GM12891 (cell line): ENCODE measurements around the gene NANOS3.

Experiments used
- DNase-seq: peaks from one replicate; pipeline ENCODE4 v3.0.0; 2011; ENCODE audit warnings: low spot score; ENCODE audit not compliant: insufficient read length
- FAIRE-seq: peaks from 2 replicates; lab custom pipeline; 2011; peaks lifted over from hg19 to GRCh38; lab: Jason Lieb, UNC
- PAX5 ChIP-seq: IDR thresholded peaks from 2 replicates; pipeline ENCODE4 v1.6.1; 2011; ENCODE audit warnings: low read length, moderate library complexity, mild to moderate bottlenecking; ENCODE audit not compliant: insufficient read depth, severe bottlenecking
- POLR2A ChIP-seq: IDR thresholded peaks from 2 replicates; pipeline ENCODE4 v1.6.1; 2011; ENCODE audit warnings: low read depth, low read length, control low read depth
- POLR2AphosphoS5 ChIP-seq: IDR thresholded peaks from 2 replicates; pipeline ENCODE4 v1.6.1; 2011; ENCODE audit warnings: low read depth, low read length, control low read depth
- POU2F2 ChIP-seq: IDR thresholded peaks from 2 replicates; pipeline ENCODE4 v1.6.1; 2011; ENCODE audit warnings: low read depth, mild to moderate bottlenecking, control low read depth, low read length, moderate library complexity
- SPI1 ChIP-seq: IDR thresholded peaks from 2 replicates; pipeline ENCODE4 v1.6.1; 2011; ENCODE audit warnings: low read depth, low read length, control low read depth
- TAF1 ChIP-seq: IDR thresholded peaks from 2 replicates; pipeline ENCODE4 v1.6.1; 2011; ENCODE audit warnings: low read depth, low read length, control low read depth

The NANOS3 gene

DNA sequence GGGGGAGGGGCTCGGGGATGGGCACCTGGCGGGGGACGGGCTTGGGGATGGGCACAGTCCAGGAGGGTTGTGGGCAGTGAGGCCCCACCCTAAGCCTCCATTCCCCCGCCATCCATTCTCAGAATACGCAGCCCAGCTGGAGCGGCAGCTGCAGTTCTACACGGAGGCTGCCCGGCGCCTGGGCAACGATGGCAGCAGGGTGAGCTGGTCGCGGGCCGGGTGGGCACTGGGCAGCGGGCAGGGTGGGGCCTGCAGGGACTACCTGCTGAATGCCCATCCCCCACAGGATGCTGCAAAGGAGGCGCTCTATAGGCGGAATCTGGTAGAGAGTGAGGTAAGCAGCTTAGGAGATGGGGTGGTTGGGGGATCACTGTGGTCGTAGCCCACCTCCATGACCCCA, 53.0 kb downstream of the NANOS3 start:
- TF ChIP-seq SPI1 (no peak), TAF1 (no peak), POLR2AphosphoS5 (no peak), POLR2A (no peak), PAX5 (no peak), POU2F2 (no peak)
- DNase-seq (no peak), FAIRE-seq (no peak)
